GM12875 (cell line): ENCODE data around the gene FADS6.

Source experiments
- H3K4me3 ChIP-seq: one replicate; pipeline ENCODE4 v1.5.1; 2011; ENCODE audit warnings: low read depth, low read length, control low read depth
- CTCF ChIP-seq: IDR thresholded peaks from 2 replicates; pipeline ENCODE4 v1.5.1; 2011; ENCODE audit warnings: low read depth, mild to moderate bottlenecking, control low read depth, inconsistent platforms, low read length, moderate library complexity, borderline replicate concordance; ENCODE audit not compliant: insufficient read depth

Gene FADS6

GRCh38 chr17:74860229-74860871 is 33.1 kb downstream of the FADS6 start:
- no peak overlapping the region for H3K4me3 ChIP-seq
- no peak for TF ChIP-seq CTCF

GRCh38 chr17:74859459-74860228 is 33.8 kb downstream of the FADS6 start, which contains the start of gene GRIN2C:
TSS of gene GRIN2C (minus strand) at chr17:74859885. CDS start at chr17:74855092, 4,793 bp downstream.
- TF ChIP-seq CTCF, result peak; percentile 19; the same call in 1 of the 2 replicates
- H3K4me3 ChIP-seq, result no peak within 1 kb of the TSS

GRCh38 chr17:74858672-74859458 is 34.6 kb downstream of the FADS6 start:
- H3K4me3 ChIP-seq, result no peak overlapping the region
- TF ChIP-seq CTCF, result no peak

- no peak for TF ChIP-seq CTCF
Observed at GRCh38 chr17:74857191-74857590, 36.2 kb downstream of the FADS6 start.

GRCh38 chr17:74856112-74856511 is 37.3 kb downstream of the FADS6 start:
- no peak overlapping the region for H3K4me3 ChIP-seq
- TF ChIP-seq CTCF, result no peak

More at GRCh38 chr17:74857191-74857590, 36.2 kb downstream of the FADS6 start:
- H3K4me3 ChIP-seq, result no peak overlapping the region

- no peak for TF ChIP-seq CTCF
- no peak overlapping the region for H3K4me3 ChIP-seq
Observed at GRCh38 chr17:74855323-74855722, 38.1 kb downstream of the FADS6 start.
